NT2/D1 (cell line): ENCODE results near the gene ADCY7.

ENCODE experiments used
- SUZ12 ChIP-seq: IDR thresholded peaks from 2 replicates; pipeline ENCODE4 v1.6.1; 2011; ENCODE audit not compliant: insufficient read length, insufficient read depth; ENCODE audit errors: extremely low read depth
- YY1 ChIP-seq: IDR thresholded peaks from 2 replicates; pipeline ENCODE4 v1.6.1; 2011; ENCODE audit not compliant: insufficient read length, insufficient read depth
- ZNF274 ChIP-seq: IDR thresholded peaks from 2 replicates; pipeline ENCODE4 v1.6.1; 2011; ENCODE audit warnings: mild to moderate bottlenecking, low read depth, low read length

DNA sequence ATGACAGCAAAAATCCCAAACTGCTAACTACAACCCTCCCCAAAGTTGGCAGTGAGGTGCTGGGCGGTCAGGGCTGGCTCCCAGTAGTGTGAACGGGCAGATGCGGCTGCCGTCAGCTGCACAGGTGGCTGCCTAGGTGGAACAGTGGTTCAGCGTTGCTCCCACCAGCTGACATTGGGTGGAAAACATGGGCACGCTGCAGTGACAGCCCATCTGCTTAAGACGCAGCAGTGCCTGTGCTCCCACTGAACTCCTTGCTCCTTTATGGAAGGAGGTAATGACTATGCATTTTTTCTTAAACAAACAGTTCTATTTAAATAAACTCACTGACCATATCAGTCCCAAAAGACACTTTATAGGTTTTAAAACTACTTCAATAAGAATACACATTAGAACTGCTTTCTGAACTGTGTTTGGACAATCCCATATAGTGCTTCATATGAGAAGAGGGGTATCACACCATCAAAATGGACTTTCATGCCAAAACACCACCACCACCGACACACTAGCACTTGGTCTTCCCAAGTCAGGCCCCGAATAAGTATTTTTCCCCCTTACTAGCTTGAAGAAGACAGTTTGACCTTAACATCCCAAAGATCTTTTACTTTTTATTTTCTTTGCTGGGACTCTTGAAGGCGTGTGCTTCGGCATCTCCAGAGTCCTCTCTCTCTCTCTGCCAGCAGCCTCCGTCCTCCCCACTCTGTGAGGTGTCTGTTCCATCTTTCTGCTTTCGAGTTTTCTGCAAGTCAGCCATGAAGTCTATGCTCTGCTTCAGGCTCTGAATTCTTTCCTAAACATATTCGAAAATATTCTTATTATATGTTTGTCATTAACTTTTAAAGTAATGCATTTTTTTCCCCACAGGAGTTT is 68.0 kb downstream of the ADCY7 start:
- TF ChIP-seq YY1 (no peak), ZNF274 (no peak), SUZ12 (no peak)
